Heart left ventricle (tissue), 16 donors: Measurements from ENCODE around the gene RNF145. TPM values are rescaled to one million over a fixed set of nuclear protein-coding genes. Genes with fewer than 3 reads are reported as not detected.
A peak's percentile ranks its signal among the peaks of the same experiment; 100 is the strongest.

Experiments
- ATAC-seq, 4 donors: fragments of 200-7000 bp; cut with Tn5 transposase; one replicate each; pipeline ENCODE4 v1.9.1; 2020 to 2022; ENCODE audit warnings: moderate library complexity in 4 of 4, mild to moderate bottlenecking in 3 of 4, moderate number of reproducible peaks in 1 of 4
- DNase-seq, 5 donors: peaks; one replicate each; pipeline ENCODE4 v3.0.0-alpha.2; 2020
- H3K27ac ChIP-seq, 12 donors: fragments of 200-600 bp; sonication (generic) in 4 of 12; one replicate each; pipeline versions ENCODE4 v1.5.0 to v1.8.0; 2016 to 2022; ENCODE audit warnings: mild to moderate bottlenecking in 2 of 12
- H3K27me3 ChIP-seq, 9 donors: fragments of 200-600 bp; sonication (generic) in 2 of 9; one replicate each; pipeline versions ENCODE4 v1.5.1 to v1.8.0; 2016 to 2022; ENCODE audit warnings: mild to moderate bottlenecking in 3 of 9
- H3K36me3 ChIP-seq, 9 donors: fragments of 200-600 bp; sonication (generic) in 2 of 9; one replicate each; pipeline versions ENCODE4 v1.5.0 to v1.8.0; 2018 to 2022; ENCODE audit warnings: mild to moderate bottlenecking in 2 of 9
- H3K4me1 ChIP-seq, 12 donors: fragments of 200-600 bp; sonication (generic) in 4 of 12; one replicate each; pipeline versions ENCODE4 v1.5.0 to v1.8.0; 2016 to 2022; ENCODE audit warnings: mild to moderate bottlenecking in 3 of 12
- H3K4me3 ChIP-seq, 12 donors: fragments of 200-600 bp; sonication (generic) in 4 of 12; one replicate each; pipeline versions ENCODE4 v1.5.0 to v1.8.0; 2017 to 2022; ENCODE audit warnings: mild to moderate bottlenecking in 9 of 12, moderate library complexity in 4 of 12
- H3K9me3 ChIP-seq, 12 donors: fragments of 200-600 bp; sonication (generic) in 4 of 12; one replicate each; pipeline versions ENCODE4 v1.5.0 to v1.8.0; 2016 to 2022; ENCODE audit warnings: mild to moderate bottlenecking in 1 of 12
- CTCF ChIP-seq, 12 donors: fragments of 200-600 bp; sonication (generic) in 4 of 12; IDR thresholded peaks; one replicate each; pipeline versions ENCODE4 v1.5.0 to v1.8.0; 2018 to 2022; ENCODE audit warnings: antibody characterized with exemption in 12 of 12, mild to moderate bottlenecking in 5 of 12
- POLR2A ChIP-seq, 2 donors: fragments of 450-650 bp; IDR thresholded peaks; one replicate each; pipeline ENCODE4 v1.6.1; 2017; ENCODE audit warnings: antibody characterized with exemption in 2 of 2, mild to moderate bottlenecking in 2 of 2, moderate library complexity in 2 of 2
- WGBS, 4 donors: extraction: QIAGEN DNeasy Blood & Tissue Kit in 2 of 4; methylation state at CpG; one replicate each; pipeline versions ENCODE4 v1.1.5 to v1.1.7; 2013 to 2018; 5-methylcytosine and 5-hydroxymethylcytosine counted together
- intact Hi-C, 10 donors: fragments of 100-400 bp; cut with DNase I; formaldehyde crosslinking; loops; one replicate each; pipeline versions ENCODE4 v1.11.1 to v1.14.2; 2022
- polyA plus RNA-seq, 2 donors: library from polyadenylated mRNA; stranded (reverse); fragments of 200-250 nt; gene quantifications; one replicate each; pipeline ENCODE4 v1.2.3, GENCODE V29; 2013
- total RNA-seq, 9 donors: library from RNA; depleted of rRNA in 2 of 9; stranded (reverse); fragments of >200 nt in 2 of 9; fragmentation: NEBNext Ultra II Directional in 3 of 9; extraction: Animal tissue kit (Norgen Biotek cat#: 25700) in 3 of 9; gene quantifications; one replicate each; pipeline versions ENCODE4 v1.1.0 to v1.2.4, GENCODE V29; 2016 to 2023
- donor health status: ischemic (EF 13 %, LVEDD 7.1; RV severe dilation, severe dysfunction).
- donor health status: healthy with polysubstance abuse.
- donor health status: DM: no; HTN: yes; CAD: no.
- donor health status: DM: no; HTN: no; CAD: no.
- donor health status: ischemic (EF 25% LVEDD 6.9; RV normal size, moderate dysfunction).
- donor health status: ischemic (EF 25% LVEDD 5.7; RV mildly dilated, moderate dysfunction).
- donor health status: healthy.
- donor health status: DM: yes; HTN: yes; CAD: no.
- donor health status: ischemic (EF 35%, LVEDD 5.7; RV mildly dilated, moderate dysfunction).
- donor health status: nonischemic (EF 11% LVEDD 7.7; RV severe dilation, severe dysfunction).
- donor health status: DM: yes; HTN: yes; CAD: no.
- donor health status: PGD.
- donor health status: ischemic (EF 29% LVEDD 5.4; RV normal size, mild dysfunction).
- donor health status: nonischemic (EF 23%, LVEDD 6.1; RV moderate dilation, normal function).

The RNF145 gene
- total and polyA plus RNA-seq, 11 donors: 6.2 to 69.0 (median 25.2) TPM

GRCh38 chr5:159175547-159175946 is 33.8 kb downstream of the RNF145 start:
- Histone ChIP-seq H3K36me3 (peaks cover 0 to 36% (median 8%) of the 10 kb centered on the region in 9 donors), H3K27ac (peak overlapping the region; percentile 12 to 67 (median 55)), H3K9me3 (no peaks in the 10 kb centered on the region), H3K4me3 (no peak overlapping the region), H3K27me3 (no peaks in the 10 kb centered on the region), H3K4me1 (peaks cover 8 to 66% (median 41%) of the 10 kb centered on the region in 12 donors)
- intact Hi-C loops: no loop called here
- 4 to 12% (median 7%) methylated on average over 1 of the region's 1 CpG for WGBS, 4 donors
- DNase-seq: no peak
- TF ChIP-seq POLR2A (IDR thresholded peaks at IDR 0.05) (no peak), CTCF (IDR thresholded peaks at IDR 0.05) (no peak)
- ATAC-seq: peak in 3 of 4 donors; percentile 61 to 67 (median 66)

DNA sequence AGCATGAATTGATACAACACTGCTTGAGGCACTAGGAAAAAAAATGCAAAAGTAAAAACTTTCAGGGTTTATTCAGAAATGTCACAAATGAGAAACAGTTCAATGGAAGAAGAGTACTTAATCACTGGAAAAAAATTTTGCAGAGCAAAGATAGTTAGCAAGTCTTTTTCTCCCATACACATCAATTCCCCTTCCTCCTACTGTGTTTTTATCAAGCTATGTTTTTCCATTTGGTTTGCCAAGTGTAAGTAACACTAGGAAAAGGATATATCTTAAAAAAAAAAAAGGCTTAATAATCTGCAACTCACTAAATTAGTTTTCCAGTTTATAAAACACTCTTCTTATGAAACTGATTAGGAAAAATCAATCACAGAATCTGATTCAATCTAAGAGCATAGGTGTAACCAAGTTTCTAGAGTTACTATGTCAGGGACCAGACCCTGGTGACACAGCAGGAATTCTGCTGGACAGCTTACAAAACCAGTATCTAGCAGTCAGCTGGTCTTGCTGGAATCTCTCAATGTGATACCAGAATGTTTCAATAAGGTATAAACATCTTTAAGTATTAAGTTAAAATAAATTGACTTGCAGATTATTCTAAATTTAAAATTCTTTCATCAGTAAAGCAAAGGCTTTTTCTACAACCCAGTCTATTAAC is 34.7 kb downstream of the RNF145 start:
- Histone ChIP-seq H3K36me3 (peaks cover 0 to 36% (median 8%) of the 10 kb centered on the region in 9 donors), H3K9me3 (no peaks in the 10 kb centered on the region), H3K27me3 (no peaks in the 10 kb centered on the region), H3K4me1 (peaks cover 8 to 57% (median 34%) of the 10 kb centered on the region in 12 donors), H3K4me3 (no peak overlapping the region), H3K27ac (peak overlapping the region; percentile 27 to 67 (median 55))
- no peak for DNase-seq
- peak in 3 of 4 donors; percentile 62 to 71 (median 64) for ATAC-seq
- intact Hi-C loops: loop anchor here in 8 of 10 donors (5.0 kb wide), 3 partner anchors 33 to 88 kb away; partner anchors contain the start of genes RNF145 (in 6 of the 8) and UBLCP1 (in 1 of the 8)
- TF ChIP-seq CTCF (IDR thresholded peaks at IDR 0.05) (no peak), POLR2A (IDR thresholded peaks at IDR 0.05) (no peak)

- H3K9me3 ChIP-seq: no peaks in the 10 kb centered on the region
- WGBS, 4 donors: 81 to 86% (median 83%) methylated on average over 3 of the region's 3 CpGs
- H3K4me1 ChIP-seq: peaks cover 5 to 32% (median 24%) of the 10 kb centered on the region in 12 donors
- peaks cover 0 to 60% (median 40%) of the 10 kb centered on the region in 9 donors for H3K36me3 ChIP-seq
- no peak overlapping the region for H3K27ac ChIP-seq
- ATAC-seq: no peak
- H3K4me3 ChIP-seq: no peak overlapping the region
- no peak for TF ChIP-seq POLR2A (IDR thresholded peaks at IDR 0.05)
- TF ChIP-seq CTCF (IDR thresholded peaks at IDR 0.05): no peak
- intact Hi-C loops: loop anchor here in 8 of 10 donors (5.0 kb wide), 3 partner anchors 36 to 91 kb away; partner anchors contain the start of genes RNF145 (in 6 of the 8) and UBLCP1 (in 1 of the 8)
- no peaks in the 10 kb centered on the region for H3K27me3 ChIP-seq
- no peak for DNase-seq
Measured at GRCh38 chr5:159171274-159171673, 38.1 kb downstream of the RNF145 start.

- no peak for TF ChIP-seq POLR2A (IDR thresholded peaks at IDR 0.05)
- no peak for TF ChIP-seq CTCF (IDR thresholded peaks at IDR 0.05)
- Histone ChIP-seq H3K9me3 (no peaks in the 10 kb centered on the region), H3K36me3 (peaks cover 0 to 67% (median 44%) of the 10 kb centered on the region in 9 donors), H3K4me1 (peaks cover 5 to 20% (median 15%) of the 10 kb centered on the region in 12 donors), H3K27ac (no peak overlapping the region), H3K27me3 (no peaks in the 10 kb centered on the region), H3K4me3 (no peak overlapping the region)
- intact Hi-C loops: loop anchor here in 8 of 10 donors (5.0 kb wide), 3 partner anchors 37 to 92 kb away; partner anchors contain the start of genes RNF145 (in 6 of the 8) and UBLCP1 (in 1 of the 8)
- ATAC-seq (no peak), DNase-seq (no peak)
Measured at GRCh38 chr5:159170021-159170420, 39.3 kb downstream of the RNF145 start.
